HG03439 (cell line): ENCODE measurements around the gene STRIP1.

ENCODE experiments used
- ATAC-seq: cut with Tn5 transposase; IDR thresholded peaks from one replicate; pipeline ENCODE4 v1.9.1; 2021; ENCODE audit warnings: mild to moderate bottlenecking, moderate library complexity; ENCODE audit not compliant: unreplicated experiment

The STRIP1 gene

GRCh38 chr1:110034451-110035235, at the start of gene STRIP1:
STRIP1 (plus strand) TSS chr1:110034624; CDS start chr1:110034638, 14 bp downstream.
- peak; percentile 86 for ATAC-seq

GRCh38 chr1:109985247-109986053, 49.0 kb upstream of the STRIP1 start:
- no peak for ATAC-seq

GRCh38 chr1:109986054-109986444, 48.4 kb upstream of the STRIP1 start:
- ATAC-seq, result no peak

GRCh38 chr1:109988349-109988914, 46.0 kb upstream of the STRIP1 start:
- ATAC-seq, result no peak

- ATAC-seq, result no peak
These were observed 44.7 kb upstream of the STRIP1 start for GRCh38 chr1:109989506-109990301.

- no peak for ATAC-seq
These were observed 44.1 kb upstream of the STRIP1 start for GRCh38 chr1:109990302-109990653.

GRCh38 chr1:109991400-109991925, 43.0 kb upstream of the STRIP1 start:
- ATAC-seq, result no peak

GRCh38 chr1:109993885-109994284, 40.5 kb upstream of the STRIP1 start:
- ATAC-seq, result no peak

- ATAC-seq, result no peak
These were observed 39.8 kb upstream of the STRIP1 start for GRCh38 chr1:109994654-109995053.

GRCh38 chr1:109995536-109995935, 38.9 kb upstream of the STRIP1 start:
- no peak for ATAC-seq

GRCh38 chr1:109996476-109996875, 37.9 kb upstream of the STRIP1 start:
- ATAC-seq, result no peak

- ATAC-seq, result no peak
These were observed 37.1 kb upstream of the STRIP1 start for GRCh38 chr1:109997204-109997866.

GRCh38 chr1:109997867-109998229, 36.6 kb upstream of the STRIP1 start:
- ATAC-seq, result no peak

- no peak for ATAC-seq
These were observed 31.7 kb upstream of the STRIP1 start for GRCh38 chr1:110002695-110003094.

- no peak for ATAC-seq
These were observed 30.5 kb upstream of the STRIP1 start for GRCh38 chr1:110003747-110004428.

GRCh38 chr1:110004583-110004982, 29.8 kb upstream of the STRIP1 start:
- no peak for ATAC-seq

- ATAC-seq, result no peak
These were observed 28.5 kb upstream of the STRIP1 start for GRCh38 chr1:110005971-110006370.

GRCh38 chr1:110006516-110006915, 27.9 kb upstream of the STRIP1 start:
- ATAC-seq, result no peak

GRCh38 chr1:110007046-110007830, 27.2 kb upstream of the STRIP1 start:
- no peak for ATAC-seq
